Tibial artery (tissue), 4 donors: ENCODE measurements around the gene CYTH4.

Experiments
- DNase-seq, 2 donors: peaks; one replicate each; pipeline ENCODE4 v3.0.0-alpha.2; 2019
- H3K27ac ChIP-seq, 2 donors: fragments of 200-600 bp; sonication (generic) in 1 of 2; 1 replicate in 1 of 2; 2 replicates in 1 of 2; pipeline ENCODE4 v1.5.1; 2018 to 2019; ENCODE audit warnings: mild to moderate bottlenecking in 1 of 2
- H3K27me3 ChIP-seq, 2 donors: fragments of 200-600 bp; sonication (generic) in 1 of 2; one replicate each; pipeline versions ENCODE4 v1.5.1 to v1.6.0; 2016 to 2019
- H3K36me3 ChIP-seq, 3 donors: fragments of 200-600 bp; sonication (generic) in 2 of 3; one replicate each; pipeline ENCODE4 v1.5.1; 2016 to 2019; ENCODE audit warnings: mild to moderate bottlenecking in 2 of 3
- H3K4me1 ChIP-seq, 4 donors: fragments of 200-600 bp; sonication (generic) in 2 of 4; 1 replicate in 3 of 4; 2 replicates in 1 of 4; pipeline ENCODE4 v1.5.1; 2016 to 2019
- H3K4me3 ChIP-seq, 2 donors: fragments of 200-600 bp; sonication (generic) in 1 of 2; 1 replicate in 1 of 2; 2 replicates in 1 of 2; pipeline ENCODE4 v1.5.1; 2018 to 2019; ENCODE audit warnings: mild to moderate bottlenecking in 2 of 2
- H3K9me3 ChIP-seq, 3 donors: fragments of 200-600 bp; sonication (generic) in 1 of 3; one replicate each; pipeline ENCODE4 v1.5.1; 2016 to 2019
- intact Hi-C: fragments of 100-400 bp; cut with DNase I; formaldehyde crosslinking; loops from one replicate; pipeline ENCODE4 v1.15.0; 2023; ENCODE audit warnings: low total_unique reads
- TF ChIP-seq, protein P1 (sequence below), 2 experiments: fragments of 200-600 bp in 1 of 2; fragments of 450-650 bp in 1 of 2; IDR thresholded peaks; one replicate each; pipeline ENCODE4 v1.5.1; 2017 to 2019; ENCODE audit warnings: antibody characterized with exemption in 2 of 2, mild to moderate bottlenecking in 1 of 2, moderate library complexity in 1 of 2

The CYTH4 gene

DNA sequence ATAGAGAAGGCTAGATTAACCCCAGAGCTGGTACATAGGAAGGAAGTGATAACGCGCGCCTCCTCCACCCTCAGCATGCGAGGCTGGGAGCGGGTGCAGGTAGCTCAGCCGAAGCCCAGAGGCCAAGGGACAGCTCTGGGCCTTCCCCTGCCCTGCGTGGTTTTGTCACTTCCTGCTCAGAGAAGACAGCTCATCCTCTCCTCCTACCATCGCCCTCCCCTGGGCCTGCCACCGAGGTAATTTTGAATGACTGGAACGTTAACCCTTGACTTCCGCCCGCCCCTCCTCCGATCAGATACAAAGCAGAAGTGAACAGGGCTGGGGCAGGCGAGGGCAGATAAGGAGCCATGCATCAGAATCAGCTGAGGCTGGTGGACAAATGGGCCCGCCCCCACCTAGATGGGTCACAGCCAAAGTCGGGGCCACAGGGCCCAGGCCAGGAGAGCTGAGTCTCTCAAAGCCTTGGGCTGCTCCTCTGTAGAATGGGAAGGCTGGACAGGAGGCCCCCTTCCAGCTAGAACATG lies 39.9 kb upstream of the CYTH4 start:
- Histone ChIP-seq H3K4me1 (no peaks in the 10 kb centered on the region), H3K27ac (no peak overlapping the region), H3K36me3 (no peaks in the 10 kb centered on the region), H3K4me3 (no peak overlapping the region), H3K27me3 (peaks cover 0 to 78% of the 10 kb centered on the region in 2 donors), H3K9me3 (no peaks in the 10 kb centered on the region)
- TF ChIP-seq, protein P1, sequence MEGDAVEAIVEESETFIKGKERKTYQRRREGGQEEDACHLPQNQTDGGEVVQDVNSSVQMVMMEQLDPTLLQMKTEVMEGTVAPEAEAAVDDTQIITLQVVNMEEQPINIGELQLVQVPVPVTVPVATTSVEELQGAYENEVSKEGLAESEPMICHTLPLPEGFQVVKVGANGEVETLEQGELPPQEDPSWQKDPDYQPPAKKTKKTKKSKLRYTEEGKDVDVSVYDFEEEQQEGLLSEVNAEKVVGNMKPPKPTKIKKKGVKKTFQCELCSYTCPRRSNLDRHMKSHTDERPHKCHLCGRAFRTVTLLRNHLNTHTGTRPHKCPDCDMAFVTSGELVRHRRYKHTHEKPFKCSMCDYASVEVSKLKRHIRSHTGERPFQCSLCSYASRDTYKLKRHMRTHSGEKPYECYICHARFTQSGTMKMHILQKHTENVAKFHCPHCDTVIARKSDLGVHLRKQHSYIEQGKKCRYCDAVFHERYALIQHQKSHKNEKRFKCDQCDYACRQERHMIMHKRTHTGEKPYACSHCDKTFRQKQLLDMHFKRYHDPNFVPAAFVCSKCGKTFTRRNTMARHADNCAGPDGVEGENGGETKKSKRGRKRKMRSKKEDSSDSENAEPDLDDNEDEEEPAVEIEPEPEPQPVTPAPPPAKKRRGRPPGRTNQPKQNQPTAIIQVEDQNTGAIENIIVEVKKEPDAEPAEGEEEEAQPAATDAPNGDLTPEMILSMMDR (IDR thresholded peaks at IDR 0.05): no peak
- peak in 1 of 2 donors; percentile 54 for DNase-seq
- intact Hi-C loops: no loop called here

DNA sequence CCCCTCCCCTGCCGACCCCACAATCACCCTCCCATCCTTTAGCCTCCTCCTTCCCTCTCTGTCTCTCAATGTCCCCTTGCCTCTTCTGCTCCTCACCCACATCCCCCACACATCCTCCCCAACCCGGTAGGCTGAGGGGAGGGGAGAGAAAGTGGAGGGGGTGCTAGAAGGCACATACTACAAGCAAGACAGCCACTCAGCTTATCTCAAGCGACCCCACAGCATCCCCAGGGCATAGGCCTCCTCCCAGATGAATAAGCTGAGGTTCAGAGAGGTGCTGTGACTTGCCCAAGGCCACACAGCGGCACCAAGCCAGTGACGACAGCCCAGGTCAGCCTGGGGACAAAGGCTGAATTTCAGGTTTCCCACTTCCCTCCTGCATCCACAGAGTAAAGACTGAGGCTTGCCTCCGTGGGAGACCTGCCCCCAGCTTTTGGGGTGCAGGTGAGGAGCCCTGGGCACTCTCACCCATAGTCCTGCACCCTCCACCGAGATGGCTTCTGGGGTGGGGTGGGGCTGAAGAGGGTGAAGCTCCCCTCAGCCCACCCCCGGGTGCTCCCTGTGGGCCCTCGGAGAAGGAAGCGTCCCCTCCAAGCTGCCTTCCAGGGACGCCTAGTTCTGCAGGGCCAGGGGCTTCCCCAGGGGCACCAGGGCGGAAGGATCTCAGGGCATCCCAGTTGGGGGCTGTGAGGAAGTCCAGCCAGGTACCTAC lies 38.8 kb upstream of the CYTH4 start:
- Histone ChIP-seq H3K4me3 (peak overlapping the region; percentile 27 to 31), H3K36me3 (no peaks in the 10 kb centered on the region), H3K27me3 (peaks cover 0 to 70% of the 10 kb centered on the region in 2 donors), H3K27ac (no peak overlapping the region), H3K4me1 (no peaks in the 10 kb centered on the region), H3K9me3 (no peaks in the 10 kb centered on the region)
- TF ChIP-seq, protein P1 (IDR thresholded peaks at IDR 0.05): no peak
- intact Hi-C loops: no loop called here
- DNase-seq: no peak

DNA sequence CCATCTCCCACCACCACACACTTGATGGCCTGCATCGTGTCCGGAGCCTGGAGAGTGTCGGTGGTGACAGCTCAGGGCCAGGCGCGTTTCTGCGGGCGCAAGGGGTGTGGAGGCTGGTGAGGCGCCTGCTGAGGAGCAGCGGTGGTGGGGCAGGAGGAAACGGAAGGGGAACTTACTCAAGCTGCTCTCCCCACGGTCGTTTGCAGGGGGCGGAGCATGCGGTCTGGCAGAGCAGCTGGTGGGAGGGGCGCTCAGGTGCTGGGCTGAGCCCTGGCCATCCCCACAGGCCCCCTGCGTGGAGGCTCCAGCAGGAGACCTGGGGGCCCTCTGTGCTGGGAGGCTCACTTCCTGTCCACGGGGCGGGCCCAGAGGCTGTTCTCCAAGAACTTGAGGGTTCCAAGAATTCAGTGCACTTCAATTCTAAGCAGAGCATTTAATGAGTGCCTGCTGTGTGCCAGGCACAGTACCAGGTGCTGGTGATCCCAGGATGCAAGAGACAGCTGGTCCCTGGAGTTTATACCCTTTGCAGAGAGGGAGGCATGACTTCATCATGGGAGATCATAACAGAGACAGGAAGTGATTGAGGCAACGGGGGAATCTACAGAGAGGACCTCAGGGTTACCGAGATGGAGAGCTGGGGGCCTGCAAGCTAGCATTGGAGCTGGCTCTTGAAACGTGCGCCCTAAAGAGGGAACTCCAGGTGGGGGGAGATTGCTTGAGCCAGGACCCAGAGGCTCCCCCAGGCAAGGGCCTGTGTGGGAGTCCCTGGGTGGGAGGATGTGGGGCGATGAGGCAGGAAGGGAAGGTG lies 38.0 kb upstream of the CYTH4 start, which contains the start of gene RAC2:
Gene RAC2, minus strand, starts transcription at position 156 of the 808 bp plus-strand sequence. Its CDS starts 121 bp downstream, at position 35.
- intact Hi-C loops: no loop called here
- Histone ChIP-seq H3K4me1 (no peaks in the 10 kb centered on the region), H3K9me3 (no peaks in the 10 kb centered on the region), H3K27me3 (peaks cover 0 to 70% of the 10 kb centered on the region in 2 donors), H3K36me3 (no peaks in the 10 kb centered on the region), H3K27ac (no peak within 1 kb of the TSS), H3K4me3 (peak within 1 kb of the TSS; percentile 27 to 31)
- peak; percentile 56 to 79 for DNase-seq
- TF ChIP-seq, protein P1 (IDR thresholded peaks at IDR 0.05): no peak

DNA sequence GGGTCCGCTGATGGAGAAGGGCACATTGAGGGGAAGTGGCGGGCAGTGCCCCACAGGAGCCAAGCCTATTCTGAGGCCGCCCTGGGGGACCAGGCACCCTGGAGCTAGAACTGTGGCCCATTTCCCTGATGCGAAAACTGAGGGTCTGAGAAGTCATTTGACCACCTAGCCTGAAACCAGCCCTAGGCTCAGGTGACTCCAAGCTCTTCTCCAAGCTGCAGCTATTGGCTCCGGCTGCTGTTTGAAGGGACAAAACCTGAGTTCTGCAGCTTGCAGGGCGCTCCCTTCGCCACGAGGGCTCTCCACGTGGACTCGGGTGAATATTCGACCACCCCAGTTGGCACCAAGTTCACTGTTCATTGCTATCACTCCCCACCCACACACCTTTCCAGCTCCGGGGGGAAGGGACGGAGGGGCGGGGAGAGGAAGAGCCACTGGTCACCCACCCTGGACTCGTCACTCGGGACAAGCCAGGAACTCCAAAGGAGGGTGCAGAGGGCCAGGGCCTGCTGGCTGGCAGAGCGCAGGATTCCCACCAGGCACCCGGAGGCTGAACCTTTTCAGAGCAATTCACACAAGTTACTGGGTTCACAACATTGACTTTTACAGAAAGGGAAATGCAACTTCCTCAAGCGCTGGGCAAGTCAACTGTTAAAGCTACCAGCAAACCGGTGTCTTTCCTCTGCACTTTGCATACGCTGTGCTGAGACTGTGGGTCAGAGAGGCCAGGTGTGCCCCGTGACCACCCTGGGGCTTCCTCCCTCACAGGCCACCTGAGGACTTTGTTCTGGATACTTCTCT lies 37.2 kb upstream of the CYTH4 start:
- H3K4me1 ChIP-seq: no peaks in the 10 kb centered on the region
- DNase-seq: no peak
- H3K9me3 ChIP-seq: no peaks in the 10 kb centered on the region
- H3K27ac ChIP-seq: no peak overlapping the region
- no peak overlapping the region for H3K4me3 ChIP-seq
- H3K27me3 ChIP-seq: peaks cover 0 to 62% of the 10 kb centered on the region in 2 donors
- intact Hi-C loops: no loop called here
- H3K36me3 ChIP-seq: no peaks in the 10 kb centered on the region
- TF ChIP-seq, protein P1 (IDR thresholded peaks at IDR 0.05): no peak

DNA sequence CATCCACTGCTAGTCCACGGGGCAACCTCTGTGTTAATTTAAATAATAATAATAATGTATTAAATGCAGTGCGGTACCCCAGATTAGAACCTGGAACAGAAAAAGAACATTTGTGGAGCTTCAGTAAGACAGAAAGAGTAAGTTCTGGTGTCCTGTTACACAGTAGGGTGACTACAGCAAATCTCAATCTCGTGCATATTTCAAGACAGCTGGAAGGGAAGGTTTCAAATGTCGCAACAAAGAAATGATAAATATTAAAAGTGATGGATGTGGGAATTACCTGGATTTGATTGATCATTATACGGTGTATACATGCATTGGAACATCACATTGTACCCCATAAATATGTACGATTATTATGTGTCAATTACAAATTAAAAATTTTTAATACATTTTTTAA lies 36.6 kb upstream of the CYTH4 start:
- Histone ChIP-seq H3K36me3 (no peaks in the 10 kb centered on the region), H3K27me3 (peaks cover 0 to 58% of the 10 kb centered on the region in 2 donors), H3K9me3 (no peaks in the 10 kb centered on the region), H3K4me1 (no peaks in the 10 kb centered on the region), H3K27ac (no peak overlapping the region), H3K4me3 (no peak overlapping the region)
- DNase-seq: no peak
- TF ChIP-seq, protein P1 (IDR thresholded peaks at IDR 0.05): no peak
- intact Hi-C loops: no loop called here
